CD4-positive, CD25-positive, alpha-beta regulatory T cell (primary cell): ENCODE results near the gene RERE. TPM values are rescaled to one million over a fixed set of nuclear protein-coding genes. Genes with fewer than 3 reads are reported as not detected.
"Not testable (repeated sequence)": the region's sequence is repeated elsewhere in the genome, so short reads cannot be mapped to it uniquely, and the experiment has no call there.

Source experiments
- ATAC-seq, 2 donors: fragments of 150-1000 bp; cut with Tn5 transposase; one replicate each; pipeline ENCODE4 v1.10.0; 2021; ENCODE audit warnings: low read depth in 2 of 2, moderate number of reproducible peaks in 2 of 2, moderate library complexity in 1 of 2
- DNase-seq, 3 donors: peaks; one replicate each; pipeline versions ENCODE4 v3.0.0 to v3.0.0-alpha.2; 2012 to 2022; ENCODE audit warnings: mixed read lengths in 1 of 3
- H3K27ac ChIP-seq: one replicate; pipeline ENCODE4 v1.7.0; 2013; ENCODE audit warnings: mild to moderate bottlenecking, low read length; ENCODE audit not compliant: insufficient read depth, poor library complexity, severe bottlenecking
- H3K27me3 ChIP-seq: one replicate; pipeline ENCODE4 v1.7.0; 2013; ENCODE audit warnings: low read length; ENCODE audit not compliant: control insufficient read depth, insufficient read depth
- H3K36me3 ChIP-seq: one replicate; pipeline ENCODE4 v1.7.0; 2013; ENCODE audit warnings: mild to moderate bottlenecking, low read length, moderate library complexity; ENCODE audit not compliant: control insufficient read depth, insufficient read depth
- H3K4me1 ChIP-seq: 2 replicates; pipeline ENCODE4 v1.7.0; 2013; ENCODE audit warnings: mild to moderate bottlenecking, low read length; ENCODE audit not compliant: insufficient read depth, control insufficient read depth, poor library complexity, severe bottlenecking
- H3K4me3 ChIP-seq: one replicate; pipeline ENCODE4 v1.7.0; 2013; ENCODE audit warnings: low read depth, mild to moderate bottlenecking, low read length, moderate library complexity
- H3K9me3 ChIP-seq, 2 experiments: 1 replicate in 1 of 2; 2 replicates in 1 of 2; pipeline ENCODE4 v1.7.0; 2013; ENCODE audit warnings: low read length in 2 of 2, mild to moderate bottlenecking in 1 of 2, moderate library complexity in 1 of 2; ENCODE audit not compliant: control insufficient read depth in 2 of 2
- H3K27ac Mint-ChIP-seq, 3 donors: one replicate each; pipeline ENCODE4 v1.8.0; 2020 to 2022; ENCODE audit warnings: mild to moderate bottlenecking in 3 of 3, mixed read lengths in 3 of 3, moderate library complexity in 2 of 3
- H3K27me3 Mint-ChIP-seq: one replicate; pipeline ENCODE4 v1.8.0; 2022; ENCODE audit warnings: mild to moderate bottlenecking, mixed read lengths
- H3K36me3 Mint-ChIP-seq: one replicate; pipeline ENCODE4 v1.8.0; 2020; ENCODE audit warnings: mixed read lengths
- H3K4me1 Mint-ChIP-seq, 4 donors: one replicate each; pipeline ENCODE4 v1.8.0; 2020 to 2022; ENCODE audit warnings: mixed read lengths in 4 of 4, mild to moderate bottlenecking in 1 of 4
- H3K4me3 Mint-ChIP-seq, 4 donors: one replicate each; pipeline ENCODE4 v1.8.0; 2020 to 2022; ENCODE audit warnings: mild to moderate bottlenecking in 4 of 4, mixed read lengths in 4 of 4, moderate library complexity in 3 of 4
- H3K9me3 Mint-ChIP-seq, 7 donors: one replicate each; pipeline ENCODE4 v1.8.0; 2020 to 2022; ENCODE audit warnings: mixed read lengths in 7 of 7, mild to moderate bottlenecking in 3 of 7, moderate library complexity in 2 of 7
- polyA plus RNA-seq, 4 donors: library from polyadenylated mRNA; unstranded; fragments of 300-500 nt; fragmentation: Illumina TruSeq; gene quantifications; one replicate each; pipeline ENCODE4 v1.2.3, GENCODE V29; 2021
- total RNA-seq: library from RNA; stranded (reverse); gene quantifications from one replicate; pipeline ENCODE4 v1.2.3, GENCODE V29; 2022

RERE gene
- total and polyA plus RNA-seq, 5 donors from 2014 or later: 3.1 to 127 (median 5.7) TPM

DNA sequence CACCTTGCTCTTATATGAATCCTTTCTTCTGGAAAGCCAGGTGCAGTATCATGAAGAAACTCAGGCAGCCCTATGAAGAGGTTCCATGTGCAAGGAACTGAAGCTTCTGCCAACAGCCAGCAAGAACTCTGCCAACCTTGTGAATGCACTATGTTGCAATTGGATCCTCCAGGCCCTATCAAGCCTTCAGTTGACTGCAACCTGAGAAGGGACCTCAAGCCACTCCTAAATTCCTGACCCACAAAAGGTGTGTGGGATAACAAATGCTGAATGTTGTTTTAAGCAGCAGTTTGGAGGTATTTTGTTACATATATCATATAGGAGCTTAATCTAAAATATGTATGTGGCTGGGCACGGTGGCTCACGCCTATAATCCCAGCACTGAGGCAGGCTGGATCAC, 84.0 kb downstream of the RERE start:
- Histone ChIP-seq H3K36me3 (no peaks in the 10 kb centered on the region), H3K27ac (no peak overlapping the region), H3K27me3 (no peaks in the 10 kb centered on the region), H3K9me3 (peaks cover 0 to 3% of the 10 kb centered on the region in 2 experiments), H3K4me3 (no peak overlapping the region), H3K4me1 (no peaks in the 10 kb centered on the region)
- Mint-ChIP-seq H3K9me3 (peaks cover 0 to 11% (median 0%) of the 10 kb centered on the region in 7 donors), H3K27ac (no peak overlapping the region), H3K36me3 (peaks cover 12% of the 10 kb centered on the region), H3K27me3 (peaks cover 5% of the 10 kb centered on the region), H3K4me3 (no peak overlapping the region), H3K4me1 (peaks cover 0 to 15% (median 6%) of the 10 kb centered on the region in 4 donors)
- ATAC-seq: no peak
- no peak for DNase-seq

GRCh38 chr1:8731162-8731561, 86.3 kb downstream of the RERE start:
- no peak overlapping the region for H3K4me3 ChIP-seq
- no peaks in the 10 kb centered on the region for H3K4me1 ChIP-seq
- Mint-ChIP-seq H3K4me1 (peaks cover 4 to 14% (median 8%) of the 10 kb centered on the region in 4 donors), H3K4me3 (no peak overlapping the region), H3K27ac (peak overlapping the region in 1 of 3 donors; percentile 62), H3K9me3 (peaks cover 0 to 9% (median 0%) of the 10 kb centered on the region in 7 donors), H3K27me3 (peaks cover 5% of the 10 kb centered on the region), H3K36me3 (peaks cover 9% of the 10 kb centered on the region)
- H3K36me3 ChIP-seq: no peaks in the 10 kb centered on the region
- H3K27me3 ChIP-seq: no peaks in the 10 kb centered on the region
- H3K9me3 ChIP-seq: peaks cover 0 to 3% of the 10 kb centered on the region in 2 experiments
- no peak overlapping the region for H3K27ac ChIP-seq
- DNase-seq (no peak), ATAC-seq (no peak)

GRCh38 chr1:8728464-8728863, 89.0 kb downstream of the RERE start:
- Mint-ChIP-seq H3K27ac (no peak overlapping the region), H3K4me3 (peak overlapping the region in 1 of 4 donors; percentile 15), H3K27me3 (peaks cover 5% of the 10 kb centered on the region), H3K4me1 (peaks cover 7 to 14% (median 12%) of the 10 kb centered on the region in 4 donors), H3K36me3 (peaks cover 9% of the 10 kb centered on the region), H3K9me3 (peaks cover 0 to 9% (median 0%) of the 10 kb centered on the region in 7 donors)
- peaks cover 0 to 3% of the 10 kb centered on the region in 2 experiments for H3K9me3 ChIP-seq
- no peaks in the 10 kb centered on the region for H3K36me3 ChIP-seq
- ATAC-seq (no peak), DNase-seq (peak in 1 of 3 donors; percentile 21)
- no peak overlapping the region for H3K27ac ChIP-seq
- no peaks in the 10 kb centered on the region for H3K4me1 ChIP-seq
- H3K4me3 ChIP-seq: no peak overlapping the region
- H3K27me3 ChIP-seq: no peaks in the 10 kb centered on the region

DNA sequence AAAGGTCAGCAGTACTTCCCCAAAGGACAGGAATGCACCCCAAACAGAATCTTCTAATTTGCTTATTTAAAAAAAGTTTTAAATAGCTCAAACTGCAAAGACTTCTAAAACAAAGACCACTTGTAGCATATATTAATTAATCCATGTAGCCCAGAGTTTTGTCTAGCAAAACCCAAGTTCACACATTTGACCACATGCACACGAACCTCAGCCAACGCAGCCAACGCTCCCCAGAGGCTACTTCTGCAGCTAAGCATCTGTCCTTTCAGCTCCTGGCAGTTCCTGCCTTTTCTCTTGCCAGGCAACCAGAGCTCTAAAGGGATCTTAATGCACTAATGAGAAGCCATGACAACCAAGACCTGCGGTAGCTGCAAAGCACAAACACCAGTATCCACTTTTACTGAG, 89.6 kb downstream of the RERE start:
- DNase-seq (no peak), ATAC-seq (no peak)
- no peak overlapping the region for H3K4me3 ChIP-seq
- peaks cover 12 to 20% (median 15%) of the 10 kb centered on the region in 4 donors for H3K4me1 Mint-ChIP-seq
- H3K27me3 Mint-ChIP-seq: peaks cover 5% of the 10 kb centered on the region
- no peaks in the 10 kb centered on the region for H3K4me1 ChIP-seq
- no peaks in the 10 kb centered on the region for H3K36me3 ChIP-seq
- H3K4me3 Mint-ChIP-seq: no peak overlapping the region
- peaks cover 9% of the 10 kb centered on the region for H3K36me3 Mint-ChIP-seq
- H3K9me3 Mint-ChIP-seq: peaks cover 0 to 9% (median 0%) of the 10 kb centered on the region in 7 donors
- no peak overlapping the region for H3K27ac ChIP-seq
- no peaks in the 10 kb centered on the region for H3K27me3 ChIP-seq
- no peak overlapping the region for H3K27ac Mint-ChIP-seq
- peaks cover 0 to 3% of the 10 kb centered on the region in 2 experiments for H3K9me3 ChIP-seq

DNA sequence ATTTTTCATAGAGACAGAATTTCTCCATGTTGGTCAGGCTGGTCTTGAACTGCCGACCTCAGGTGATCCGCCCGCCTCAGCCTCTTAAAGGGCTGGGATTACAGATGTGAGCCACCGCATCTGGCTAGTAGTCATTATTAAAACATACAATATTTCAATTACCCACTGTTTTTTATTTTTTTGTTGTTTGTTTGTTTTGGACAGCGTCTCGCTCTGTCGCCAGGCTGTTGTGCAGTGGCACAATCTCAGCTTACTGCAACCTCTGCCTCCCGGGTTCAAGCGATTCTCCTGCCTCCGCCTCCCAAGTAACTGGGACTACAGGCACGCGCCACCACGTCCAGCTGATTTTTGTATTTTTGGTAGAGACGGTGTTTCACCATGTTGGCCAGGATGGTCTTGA, 90.1 kb downstream of the RERE start:
- not testable (repeated sequence) for H3K36me3 ChIP-seq, H3K27ac ChIP-seq, H3K9me3 Mint-ChIP-seq, ATAC-seq, H3K27ac Mint-ChIP-seq, H3K4me3 ChIP-seq, H3K36me3 Mint-ChIP-seq, H3K4me3 Mint-ChIP-seq, H3K27me3 Mint-ChIP-seq, DNase-seq, H3K9me3 ChIP-seq, H3K4me1 ChIP-seq, H3K27me3 ChIP-seq
- H3K4me1 Mint-ChIP-seq: peaks cover 13 to 23% (median 15%) of the 10 kb centered on the region in 4 donors

DNA sequence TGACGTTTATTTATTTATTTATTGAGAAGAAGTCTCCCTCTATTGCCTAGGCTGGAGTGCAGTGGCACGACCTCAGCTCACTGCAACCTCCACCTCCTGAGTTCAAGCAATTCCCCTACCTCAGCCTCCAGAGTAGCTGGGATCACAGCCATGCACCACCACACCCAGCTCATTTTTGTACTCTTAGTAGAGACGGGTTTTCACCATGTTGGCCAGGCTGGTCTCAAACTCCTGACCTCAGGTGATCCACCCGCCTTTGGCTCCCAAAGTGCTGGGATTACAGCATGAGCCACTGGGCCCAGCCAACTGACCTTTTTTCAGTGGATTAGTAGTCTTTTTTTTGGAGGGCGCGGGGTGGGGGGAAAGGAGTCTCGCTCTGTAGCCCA, 90.6 kb downstream of the RERE start:
- H3K27me3 Mint-ChIP-seq, H3K36me3 Mint-ChIP-seq, H3K4me1 ChIP-seq, H3K27ac Mint-ChIP-seq, DNase-seq, H3K9me3 ChIP-seq, H3K27ac ChIP-seq, H3K27me3 ChIP-seq, ATAC-seq, H3K9me3 Mint-ChIP-seq, H3K36me3 ChIP-seq, H3K4me3 ChIP-seq, H3K4me3 Mint-ChIP-seq: not testable (repeated sequence)
- H3K4me1 Mint-ChIP-seq: peaks cover 13 to 26% (median 17%) of the 10 kb centered on the region in 4 donors

DNA sequence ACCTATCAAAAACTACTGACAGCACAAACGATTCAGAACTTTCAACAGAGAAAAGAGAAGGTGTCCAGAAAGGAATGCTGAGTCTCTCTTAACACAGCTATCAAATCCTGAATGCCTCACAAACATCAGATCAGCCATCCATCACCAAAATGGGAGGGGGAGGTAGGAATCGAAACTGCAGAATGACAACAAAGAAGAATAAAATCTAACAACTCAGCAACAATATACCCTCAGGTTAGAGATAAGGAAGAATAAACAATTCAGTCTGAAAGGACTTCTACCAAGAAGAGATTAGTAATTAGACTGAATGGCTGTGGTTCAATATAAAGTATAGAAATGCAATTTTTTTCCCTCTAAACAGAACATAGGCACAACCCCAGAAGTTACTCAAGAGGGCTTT, 94.4 kb downstream of the RERE start:
- ATAC-seq (no peak), DNase-seq (no peak)
- H3K4me1 ChIP-seq: no peaks in the 10 kb centered on the region
- no peak overlapping the region for H3K27ac ChIP-seq
- peaks cover 0 to 2% (median 0%) of the 10 kb centered on the region in 7 donors for H3K9me3 Mint-ChIP-seq
- no peaks in the 10 kb centered on the region for H3K36me3 ChIP-seq
- no peaks in the 10 kb centered on the region for H3K36me3 Mint-ChIP-seq
- H3K4me3 ChIP-seq: no peak overlapping the region
- no peaks in the 10 kb centered on the region for H3K27me3 Mint-ChIP-seq
- no peaks in the 10 kb centered on the region for H3K9me3 ChIP-seq
- H3K4me3 Mint-ChIP-seq: no peak overlapping the region
- no peaks in the 10 kb centered on the region for H3K27me3 ChIP-seq
- H3K27ac Mint-ChIP-seq: no peak overlapping the region
- H3K4me1 Mint-ChIP-seq: peaks cover 12 to 33% (median 18%) of the 10 kb centered on the region in 4 donors

DNA sequence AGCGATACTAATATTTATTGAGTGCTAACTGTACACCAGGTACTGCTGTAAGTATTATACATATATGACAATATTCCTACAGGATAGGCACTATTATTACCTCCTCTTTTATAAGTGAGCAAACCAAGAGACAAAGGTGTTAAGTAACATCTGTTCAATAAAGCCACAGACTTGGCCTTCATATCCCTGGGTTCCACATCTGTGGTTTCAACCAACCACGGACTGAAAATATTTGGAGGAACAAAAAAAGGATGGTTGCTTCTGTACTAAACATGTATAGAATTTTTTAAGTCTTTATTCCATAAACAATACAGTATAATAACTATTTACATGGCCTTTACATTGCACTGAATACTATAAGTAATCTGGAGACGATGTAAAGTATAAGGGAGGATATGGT, 95.1 kb downstream of the RERE start:
- H3K4me1 ChIP-seq: no peaks in the 10 kb centered on the region
- Mint-ChIP-seq H3K4me3 (no peak overlapping the region), H3K36me3 (no peaks in the 10 kb centered on the region), H3K9me3 (peaks cover 0 to 2% (median 0%) of the 10 kb centered on the region in 7 donors), H3K27ac (peak overlapping the region in 1 of 3 donors; percentile 16), H3K4me1 (peaks cover 12 to 34% (median 18%) of the 10 kb centered on the region in 4 donors), H3K27me3 (no peaks in the 10 kb centered on the region)
- H3K27ac ChIP-seq: no peak overlapping the region
- no peak for ATAC-seq
- no peak for DNase-seq
- H3K27me3 ChIP-seq: no peaks in the 10 kb centered on the region
- H3K4me3 ChIP-seq: no peak overlapping the region
- H3K9me3 ChIP-seq: no peaks in the 10 kb centered on the region
- H3K36me3 ChIP-seq: no peaks in the 10 kb centered on the region
